HepG2 (cell line): ENCODE measurements around the gene TNP2. TPM values are rescaled to one million over a fixed set of nuclear protein-coding genes. Genes with fewer than 3 reads are reported as not detected.

Source experiments
- AGO1 ChIP-seq: fragments of 200-400 bp; formaldehyde crosslinking; IDR thresholded peaks from 2 replicates; pipeline ENCODE4 v1.6.1; 2017; ENCODE audit warnings: mild to moderate bottlenecking, low read depth, low read length, moderate library complexity; ENCODE audit not compliant: poor library complexity, severe bottlenecking
- ESRRA ChIP-seq: sonication (generic); formaldehyde crosslinking; IDR thresholded peaks from 2 replicates; pipeline ENCODE4 v1.5.1; 2020; ENCODE audit warnings: mild to moderate bottlenecking, low read depth, missing genetic modification reagents
- NFYC ChIP-seq: IDR thresholded peaks from 2 replicates; pipeline ENCODE4 v1.6.1; 2016; ENCODE audit warnings: missing genetic modification reagents, missing compliant biosample characterization
- NKX3-1 ChIP-seq: sonication (generic); formaldehyde crosslinking; IDR thresholded peaks from 2 replicates; pipeline ENCODE4 v1.5.0; 2020; ENCODE audit warnings: missing genetic modification reagents
- PAX8 ChIP-seq: sonication (generic); formaldehyde crosslinking; IDR thresholded peaks from 2 replicates; pipeline ENCODE4 v1.8.0; 2022; ENCODE audit warnings: mild to moderate bottlenecking, missing genetic modification reagents, borderline replicate concordance
- PRPF4 ChIP-seq: fragments of 200-400 bp; formaldehyde crosslinking; IDR thresholded peaks from 2 replicates; pipeline ENCODE4 v1.6.1; 2016; ENCODE audit warnings: low read length, low read depth; ENCODE audit not compliant: poor library complexity, severe bottlenecking
- SIN3A ChIP-seq: IDR thresholded peaks from 2 replicates; pipeline ENCODE4 v1.6.1; 2011; ENCODE audit warnings: low read depth, mild to moderate bottlenecking, control low read depth, low read length, borderline replicate concordance
- SIX1 ChIP-seq: sonication (generic); formaldehyde crosslinking; IDR thresholded peaks from 2 replicates; pipeline ENCODE4 v1.4.0; 2020; ENCODE audit warnings: missing genetic modification reagents, borderline replicate concordance
- SMAD3 ChIP-seq: sonication (generic); formaldehyde crosslinking; IDR thresholded peaks from 2 replicates; pipeline ENCODE4 v1.4.0; 2020; ENCODE audit warnings: missing genetic modification reagents
- TAF1 ChIP-seq: sonication (generic); formaldehyde crosslinking; IDR thresholded peaks from 2 replicates; pipeline ENCODE4 v1.4.0; 2020; ENCODE audit warnings: missing genetic modification reagents
- TAF15 ChIP-seq: fragments of 200-400 bp; formaldehyde crosslinking; IDR thresholded peaks from one replicate; pipeline ENCODE4 v1.6.1; 2018; ENCODE audit warnings: mild to moderate bottlenecking, low read depth, low read length; ENCODE audit not compliant: poor library complexity, severe bottlenecking
- TBX2 ChIP-seq: sonication (generic); formaldehyde crosslinking; IDR thresholded peaks from 2 replicates; pipeline ENCODE4 v1.5.0; 2020; ENCODE audit warnings: missing genetic modification reagents, mild to moderate bottlenecking, borderline replicate concordance
- ZFP37 ChIP-seq: sonication (generic); formaldehyde crosslinking; IDR thresholded peaks from 2 replicates; pipeline ENCODE4 v1.4.0; 2020; ENCODE audit warnings: missing genetic modification reagents, borderline replicate concordance
- ZMYM2 ChIP-seq: sonication (generic); formaldehyde crosslinking; IDR thresholded peaks from 2 replicates; pipeline ENCODE4 v1.8.0; 2022; ENCODE audit warnings: mild to moderate bottlenecking, missing genetic modification reagents
- ZNF331 ChIP-seq: sonication (generic); formaldehyde crosslinking; IDR thresholded peaks from 2 replicates; pipeline ENCODE4 v1.4.0; 2020; ENCODE audit warnings: missing genetic modification reagents
- ZNF510 ChIP-seq: sonication (generic); formaldehyde crosslinking; IDR thresholded peaks from 2 replicates; pipeline ENCODE4 v1.4.0; 2020; ENCODE audit warnings: low read depth, mild to moderate bottlenecking, missing genetic modification reagents
- ZNF670 ChIP-seq: sonication (generic); formaldehyde crosslinking; IDR thresholded peaks from 2 replicates; pipeline ENCODE4 v1.8.0; 2022; ENCODE audit warnings: mild to moderate bottlenecking, missing genetic modification reagents, borderline replicate concordance
- ZSCAN31 ChIP-seq: sonication (generic); formaldehyde crosslinking; IDR thresholded peaks from 2 replicates; pipeline ENCODE4 v1.5.0; 2020; ENCODE audit warnings: low read depth, mild to moderate bottlenecking, missing genetic modification reagents
- polyA plus RNA-seq, 8 experiments: library from polyadenylated mRNA; depleted of rRNA in 3 of 8; stranded (reverse) in 7 of 8; unstranded in 1 of 8; fragments of >200 nt; fragmentation: Illumina TruSeq in 4 of 8; extraction: Trizol in 4 of 8; gene quantifications; 2 replicates each; pipeline versions ENCODE4 v1.2.1 to v1.2.3, GENCODE V29; 2011 to 2016; ENCODE audit warnings: low read depth in 4 of 8, missing spikeins in 1 of 8, mixed read lengths in 1 of 8; ENCODE audit not compliant: insufficient read depth in 1 of 8
- total RNA-seq, 5 experiments: library from RNA; depleted of rRNA; stranded (reverse); fragments of >200 nt; fragmentation: Illumina TruSeq; extraction: Trizol; gene quantifications; 2 replicates each; pipeline ENCODE4 v1.2.3, GENCODE V29; 2016; ENCODE audit warnings: low read depth in 1 of 5
- TF ChIP-seq, protein P1 (sequence below): sonication (generic); formaldehyde crosslinking; IDR thresholded peaks from 2 replicates; pipeline ENCODE4 v1.9.0; 2022; ENCODE audit warnings: low read depth, missing genetic modification reagents
- TF ChIP-seq, protein P2 (sequence below): sonication (generic); formaldehyde crosslinking; IDR thresholded peaks from 2 replicates; pipeline ENCODE4 v1.4.0; 2020; ENCODE audit warnings: missing genetic modification reagents
- TF ChIP-seq, protein P3 (sequence below): sonication (generic); formaldehyde crosslinking; IDR thresholded peaks from 2 replicates; pipeline ENCODE4 v1.5.0; 2020; ENCODE audit warnings: mild to moderate bottlenecking, missing genetic modification reagents
- TF ChIP-seq, protein P4 (sequence below): sonication (generic); formaldehyde crosslinking; IDR thresholded peaks from 2 replicates; pipeline ENCODE4 v1.5.1; 2020; ENCODE audit warnings: missing genetic modification reagents, mild to moderate bottlenecking, borderline replicate concordance

Gene TNP2
- total and polyA plus RNA-seq, 2 of the 13 experiments (the other 11 are each of a cell fraction or from before 2014, with no cell fraction given) = not detected

DNA sequence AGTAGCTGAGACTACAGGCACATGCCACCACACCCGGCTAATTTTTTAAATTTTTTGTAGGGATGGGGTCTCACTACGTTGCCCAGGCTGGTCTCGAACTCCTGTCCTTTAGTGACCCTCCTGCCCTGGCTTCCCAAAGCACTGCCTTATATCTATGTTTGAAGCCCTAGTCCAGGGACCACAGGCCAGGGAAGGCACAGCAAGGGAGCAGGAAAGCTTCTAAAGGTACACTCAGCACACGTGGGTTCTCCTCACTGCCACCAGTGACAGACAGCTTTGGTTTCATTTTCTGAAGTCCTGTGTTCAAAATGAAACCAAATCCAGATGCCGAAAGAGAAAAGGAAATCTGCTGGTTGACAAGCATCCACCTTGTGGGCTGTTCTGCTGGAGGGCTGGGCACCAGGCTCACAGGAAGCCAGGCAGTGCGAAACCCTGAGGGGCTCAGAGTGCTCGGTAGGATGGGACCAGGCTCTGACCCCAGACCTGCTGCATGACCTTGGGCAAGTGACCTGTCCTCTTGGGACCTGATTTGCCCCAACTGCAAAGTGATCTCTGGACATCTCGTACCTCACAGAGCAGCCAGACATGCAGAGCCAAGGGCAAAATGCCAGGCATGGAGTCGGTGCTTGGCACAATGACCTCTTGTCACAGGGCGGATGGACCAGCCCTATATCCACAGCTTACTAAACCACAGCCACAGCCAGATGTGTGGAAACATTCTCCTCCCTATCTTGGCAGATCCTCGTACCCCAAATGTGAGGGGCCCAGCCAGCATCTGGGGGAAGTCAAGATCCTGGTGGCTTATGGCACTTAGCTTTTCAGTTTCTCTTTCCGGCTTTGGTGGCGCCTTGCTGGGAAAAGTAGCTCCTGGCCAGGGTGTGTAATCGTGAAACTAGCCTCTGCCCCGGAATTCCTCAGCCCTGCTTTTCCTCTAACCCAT is 10.3 kb downstream of the TNP2 start (continued):
- TF ChIP-seq SIX1 (CRISPR knock-in tag) (peak; percentile 44; the same call in 1 of the 2 replicates), ZMYM2 (CRISPR knock-in tag) (peak; percentile 96), ZFP37 (CRISPR knock-in tag) (0 out of 2 replicates have a peak, but pooled peaks have one; percentile 37), SIN3A (peak; percentile 56; the same call in 1 of the 2 replicates), ZNF510 (CRISPR knock-in tag) (peak; percentile 38; the same call in 1 of the 2 replicates), PRPF4 (no peak), TAF1 (CRISPR knock-in tag) (no peak; the same call in 1 of the 2 replicates), TBX2 (CRISPR knock-in tag) (peak; percentile 73; the same call in 1 of the 2 replicates), PAX8 (CRISPR knock-in tag) (peak; percentile 10; the same call in 1 of the 2 replicates), TAF15 (no peak), ESRRA (CRISPR knock-in tag) (peak; percentile 100), AGO1 (peak; percentile 22), NKX3-1 (CRISPR knock-in tag) (no peak), ZNF331 (0 out of 2 replicates have a peak, but pooled peaks have one; percentile 45), ZNF670 (CRISPR knock-in tag) (peak; percentile 93), ZSCAN31 (CRISPR knock-in tag) (0 out of 2 replicates have a peak, but pooled peaks have one; percentile 9), SMAD3 (CRISPR knock-in tag) (peak; percentile 29; the same call in 1 of the 2 replicates), NFYC (CRISPR knock-in tag) (no peak; the same call in 1 of the 2 replicates)
- TF ChIP-seq, protein P1, sequence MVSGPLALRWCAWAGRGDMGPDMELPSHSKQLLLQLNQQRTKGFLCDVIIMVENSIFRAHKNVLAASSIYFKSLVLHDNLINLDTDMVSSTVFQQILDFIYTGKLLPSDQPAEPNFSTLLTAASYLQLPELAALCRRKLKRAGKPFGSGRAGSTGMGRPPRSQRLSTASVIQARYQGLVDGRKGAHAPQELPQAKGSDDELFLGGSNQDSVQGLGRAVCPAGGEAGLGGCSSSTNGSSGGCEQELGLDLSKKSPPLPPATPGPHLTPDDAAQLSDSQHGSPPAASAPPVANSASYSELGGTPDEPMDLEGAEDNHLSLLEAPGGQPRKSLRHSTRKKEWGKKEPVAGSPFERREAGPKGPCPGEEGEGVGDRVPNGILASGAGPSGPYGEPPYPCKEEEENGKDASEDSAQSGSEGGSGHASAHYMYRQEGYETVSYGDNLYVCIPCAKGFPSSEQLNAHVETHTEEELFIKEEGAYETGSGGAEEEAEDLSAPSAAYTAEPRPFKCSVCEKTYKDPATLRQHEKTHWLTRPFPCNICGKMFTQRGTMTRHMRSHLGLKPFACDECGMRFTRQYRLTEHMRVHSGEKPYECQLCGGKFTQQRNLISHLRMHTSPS (CRISPR knock-in tag) = peak; percentile 99
- TF ChIP-seq, protein P2, sequence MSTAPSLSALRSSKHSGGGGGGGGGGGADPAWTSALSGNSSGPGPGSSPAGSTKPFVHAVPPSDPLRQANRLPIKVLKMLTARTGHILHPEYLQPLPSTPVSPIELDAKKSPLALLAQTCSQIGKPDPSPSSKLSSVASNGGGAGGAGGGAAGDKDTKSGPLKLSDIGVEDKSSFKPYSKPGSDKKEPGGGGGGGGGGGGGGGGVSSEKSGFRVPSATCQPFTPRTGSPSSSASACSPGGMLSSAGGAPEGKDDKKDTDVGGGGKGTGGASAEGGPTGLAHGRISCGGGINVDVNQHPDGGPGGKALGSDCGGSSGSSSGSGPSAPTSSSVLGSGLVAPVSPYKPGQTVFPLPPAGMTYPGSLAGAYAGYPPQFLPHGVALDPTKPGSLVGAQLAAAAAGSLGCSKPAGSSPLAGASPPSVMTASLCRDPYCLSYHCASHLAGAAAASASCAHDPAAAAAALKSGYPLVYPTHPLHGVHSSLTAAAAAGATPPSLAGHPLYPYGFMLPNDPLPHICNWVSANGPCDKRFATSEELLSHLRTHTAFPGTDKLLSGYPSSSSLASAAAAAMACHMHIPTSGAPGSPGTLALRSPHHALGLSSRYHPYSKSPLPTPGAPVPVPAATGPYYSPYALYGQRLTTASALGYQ (CRISPR knock-in tag) = no peak
- TF ChIP-seq, protein P3, sequence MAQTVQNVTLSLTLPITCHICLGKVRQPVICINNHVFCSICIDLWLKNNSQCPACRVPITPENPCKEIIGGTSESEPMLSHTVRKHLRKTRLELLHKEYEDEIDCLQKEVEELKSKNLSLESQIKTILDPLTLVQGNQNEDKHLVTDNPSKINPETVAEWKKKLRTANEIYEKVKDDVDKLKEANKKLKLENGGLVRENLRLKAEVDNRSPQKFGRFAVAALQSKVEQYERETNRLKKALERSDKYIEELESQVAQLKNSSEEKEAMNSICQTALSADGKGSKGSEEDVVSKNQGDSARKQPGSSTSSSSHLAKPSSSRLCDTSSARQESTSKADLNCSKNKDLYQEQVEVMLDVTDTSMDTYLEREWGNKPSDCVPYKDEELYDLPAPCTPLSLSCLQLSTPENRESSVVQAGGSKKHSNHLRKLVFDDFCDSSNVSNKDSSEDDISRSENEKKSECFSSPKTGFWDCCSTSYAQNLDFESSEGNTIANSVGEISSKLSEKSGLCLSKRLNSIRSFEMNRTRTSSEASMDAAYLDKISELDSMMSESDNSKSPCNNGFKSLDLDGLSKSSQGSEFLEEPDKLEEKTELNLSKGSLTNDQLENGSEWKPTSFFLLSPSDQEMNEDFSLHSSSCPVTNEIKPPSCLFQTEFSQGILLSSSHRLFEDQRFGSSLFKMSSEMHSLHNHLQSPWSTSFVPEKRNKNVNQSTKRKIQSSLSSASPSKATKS (CRISPR knock-in tag) = no peak
- TF ChIP-seq, protein P4, sequence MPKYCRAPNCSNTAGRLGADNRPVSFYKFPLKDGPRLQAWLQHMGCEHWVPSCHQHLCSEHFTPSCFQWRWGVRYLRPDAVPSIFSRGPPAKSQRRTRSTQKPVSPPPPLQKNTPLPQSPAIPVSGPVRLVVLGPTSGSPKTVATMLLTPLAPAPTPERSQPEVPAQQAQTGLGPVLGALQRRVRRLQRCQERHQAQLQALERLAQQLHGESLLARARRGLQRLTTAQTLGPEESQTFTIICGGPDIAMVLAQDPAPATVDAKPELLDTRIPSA (CRISPR knock-in tag) = no peak
